PFSK-1 (cell line): ENCODE data around the gene PPP2R2C.

Source experiments
- FOXP2 ChIP-seq: optimal IDR thresholded peaks from 2 replicates; pipeline ENCODE3; 2011; ENCODE audit warnings: borderline replicate concordance, control low read depth, inconsistent platforms; ENCODE audit not compliant: insufficient read depth; ENCODE audit errors: extremely low read length, extremely low read depth
- POLR2AphosphoS5 ChIP-seq: IDR thresholded peaks from 2 replicates; pipeline ENCODE4 v1.6.1; 2012; ENCODE audit warnings: low read depth, mild to moderate bottlenecking, control low read depth, low read length, moderate library complexity
- REST ChIP-seq, 2 experiments: IDR thresholded peaks; 2 replicates each; pipeline versions ENCODE4 v1.6.1 to v1.8.0; 2011 to 2012; ENCODE audit warnings: low read depth in 2 of 2, low read length in 2 of 2, control low read depth in 1 of 2, inconsistent platforms in 1 of 2, mild to moderate bottlenecking in 1 of 2, moderate library complexity in 1 of 2; ENCODE audit not compliant: insufficient read depth in 1 of 2
- SIN3A ChIP-seq: IDR thresholded peaks from 2 replicates; pipeline ENCODE4 v1.6.1; 2012; ENCODE audit warnings: mild to moderate bottlenecking, low read length, moderate library complexity, borderline replicate concordance; ENCODE audit not compliant: insufficient read depth
- TAF1 ChIP-seq: IDR thresholded peaks from 2 replicates; pipeline ENCODE4 v1.6.1; 2012; ENCODE audit warnings: low read length, control low read depth, borderline replicate concordance; ENCODE audit not compliant: insufficient read depth

The PPP2R2C gene

DNA sequence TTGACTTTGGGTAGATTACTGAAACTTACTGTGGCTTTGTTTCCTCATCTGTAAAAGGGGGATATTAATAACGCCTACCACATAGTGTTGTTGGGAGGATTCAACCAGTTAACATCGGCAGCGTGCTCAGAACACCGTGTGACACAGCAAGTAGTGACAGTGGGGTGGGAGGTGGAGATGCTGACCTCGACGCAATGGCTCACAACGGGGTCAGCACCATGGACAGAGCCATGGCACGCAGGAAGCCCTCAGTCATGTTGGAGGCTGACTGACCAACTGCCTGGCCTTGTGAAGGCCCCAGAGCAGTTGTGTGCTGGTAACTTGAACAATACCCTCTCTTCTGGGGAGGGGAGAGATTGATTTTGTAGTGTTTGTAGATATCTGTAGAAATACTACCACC, 109.5 kb downstream of the PPP2R2C start:
- TF ChIP-seq POLR2AphosphoS5 (no peak), FOXP2 (peak; percentile 18), SIN3A (no peak), TAF1 (no peak), REST (IDR thresholded peaks at IDR 0.05; ENCODE audit: insufficient read depth in 1 of 2, low read depth in 2 of 2, low read length in 2 of 2) (peak; percentile 97 to 100)

DNA sequence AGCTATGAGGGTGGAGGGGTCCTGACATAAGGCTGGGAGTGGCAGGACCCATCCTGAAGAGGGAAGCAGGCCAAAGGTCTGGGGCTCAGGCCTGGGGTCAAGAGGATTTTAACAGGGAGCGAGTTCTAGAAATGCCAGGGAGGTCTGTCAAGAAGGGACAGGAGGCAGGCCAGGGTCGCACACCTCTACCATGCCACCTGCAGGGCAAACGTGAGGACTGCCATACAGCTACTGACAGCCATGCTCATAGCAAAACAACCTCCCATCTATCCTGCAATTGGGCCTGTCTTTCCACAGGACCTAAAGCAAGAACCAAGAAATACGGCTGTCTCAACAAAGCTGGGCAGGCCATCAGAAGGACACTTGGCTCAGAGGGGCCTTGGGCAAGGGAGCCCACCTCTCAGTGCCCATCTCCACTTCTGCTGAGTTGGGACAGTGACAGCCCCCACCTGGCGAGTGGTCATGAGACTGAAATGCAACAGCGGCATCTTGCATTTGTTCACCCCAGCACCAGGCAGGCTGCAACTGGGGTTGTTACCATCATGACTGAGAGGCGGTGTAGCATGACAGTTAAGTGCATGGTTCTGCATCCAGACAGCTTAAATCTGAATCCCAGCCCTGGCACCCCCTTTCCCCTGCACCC, 110.0 kb downstream of the PPP2R2C start:
- TF ChIP-seq POLR2AphosphoS5 = no peak

- TF ChIP-seq TAF1 (no peak), POLR2AphosphoS5 (no peak), FOXP2 (no peak), SIN3A (no peak), REST (IDR thresholded peaks at IDR 0.05; ENCODE audit: insufficient read depth in 1 of 2, low read depth in 2 of 2, low read length in 2 of 2) (no peak)
Measured at GRCh38 chr4:6361076-6361784, 111.2 kb downstream of the PPP2R2C start.

DNA sequence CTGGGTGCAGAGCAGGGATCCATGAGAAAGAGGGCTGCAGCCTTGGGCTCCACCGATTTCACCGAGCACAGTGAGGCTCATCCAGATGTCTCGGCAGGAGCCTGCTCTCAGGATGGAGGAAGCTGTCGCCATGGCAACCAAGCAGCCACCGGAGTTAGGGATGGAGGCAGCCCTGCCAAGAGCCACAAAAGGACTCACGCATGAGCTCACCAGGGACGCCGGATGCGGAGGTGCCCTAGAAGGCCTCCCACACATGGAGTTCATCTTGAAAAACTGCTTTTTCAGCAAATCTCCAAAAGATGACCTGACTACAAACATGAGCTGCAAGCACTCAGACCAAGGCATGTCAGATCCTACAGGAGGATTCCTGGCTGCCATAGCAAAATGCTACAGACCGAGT, 112.0 kb downstream of the PPP2R2C start:
- TF ChIP-seq REST (IDR thresholded peaks at IDR 0.05; ENCODE audit: insufficient read depth in 1 of 2, low read depth in 2 of 2, low read length in 2 of 2) (no peak), POLR2AphosphoS5 (no peak), SIN3A (no peak), TAF1 (no peak), FOXP2 (no peak)

DNA sequence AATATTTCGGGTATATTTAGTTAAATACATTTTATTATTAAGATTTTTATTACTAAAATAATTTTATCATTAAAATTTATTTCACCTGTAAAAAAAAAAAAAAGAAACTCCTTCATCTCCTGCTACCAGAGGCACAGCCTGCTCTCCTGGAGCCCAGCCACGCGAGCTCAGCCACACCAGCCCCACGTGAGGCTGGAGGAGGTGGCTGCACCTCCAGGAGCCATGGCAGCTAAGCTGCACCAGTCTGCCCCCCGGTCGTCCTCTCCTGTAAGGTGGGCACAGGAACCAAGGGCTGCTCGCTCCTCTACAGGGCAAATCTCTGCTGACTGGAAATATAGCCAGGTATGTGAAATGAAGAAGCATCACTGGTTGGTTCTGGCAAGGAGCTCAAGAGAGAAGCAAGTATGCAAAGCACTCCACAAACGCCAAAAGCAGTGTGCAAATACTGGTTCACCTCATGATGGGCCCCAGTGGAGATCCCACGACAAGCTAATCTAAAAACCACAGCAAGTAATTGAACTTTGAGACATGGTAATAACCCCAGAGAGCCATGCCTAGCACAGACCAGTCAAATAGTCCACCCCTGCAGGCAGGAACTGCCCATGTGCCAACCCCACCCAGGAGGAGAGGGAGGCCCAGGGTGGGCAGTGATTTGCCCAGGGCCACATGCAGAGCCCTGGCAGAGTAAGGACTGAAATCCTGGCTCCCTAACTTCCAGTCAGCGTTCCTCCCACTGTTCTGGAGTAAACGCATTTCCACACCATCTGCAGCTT, 112.7 kb downstream of the PPP2R2C start:
- TF ChIP-seq REST (IDR thresholded peaks at IDR 0.05; ENCODE audit: insufficient read depth in 1 of 2, low read depth in 2 of 2, low read length in 2 of 2) = no peak
- no peak for TF ChIP-seq FOXP2
- no peak for TF ChIP-seq TAF1
- TF ChIP-seq POLR2AphosphoS5 = no peak
- TF ChIP-seq SIN3A = no peak
